Lung (tissue), 12 donors: ENCODE measurements around the gene MMRN1. TPM values are rescaled to one million over a fixed set of nuclear protein-coding genes. Genes with fewer than 3 reads are reported as not detected.

Experiments
- ATAC-seq: fragments of 200-7000 bp; cut with Tn5 transposase; one replicate; pipeline ENCODE4 v1.9.1; 2020; ENCODE audit warnings: moderate number of reproducible peaks; ENCODE audit not compliant: insufficient read depth, low FRiP score
- DNase-seq, 3 donors: peaks; one replicate each; pipeline ENCODE4 v3.0.0-alpha.2; 2013 to 2017
- H3K27ac ChIP-seq, 2 donors: one replicate each; pipeline ENCODE4 v1.5.1; 2013; ENCODE audit warnings: mild to moderate bottlenecking in 2 of 2, moderate library complexity in 2 of 2, control low read depth in 1 of 2, inconsistent platforms in 1 of 2, low read depth in 1 of 2, low read length in 1 of 2
- H3K27me3 ChIP-seq, 3 donors: one replicate each; pipeline ENCODE4 v1.5.1; 2013; ENCODE audit warnings: low read length in 2 of 3; ENCODE audit not compliant: control insufficient read depth in 3 of 3, insufficient read depth in 3 of 3
- H3K36me3 ChIP-seq, 4 donors: one replicate each; pipeline ENCODE4 v1.5.1; 2013; ENCODE audit warnings: low read length in 4 of 4, mild to moderate bottlenecking in 1 of 4, moderate library complexity in 1 of 4; ENCODE audit not compliant: control insufficient read depth in 4 of 4, insufficient read depth in 4 of 4
- H3K4me1 ChIP-seq, 5 donors: one replicate each; pipeline ENCODE4 v1.5.1; 2013; ENCODE audit warnings: low read length in 5 of 5, mild to moderate bottlenecking in 2 of 5, moderate library complexity in 1 of 5; ENCODE audit not compliant: control insufficient read depth in 5 of 5, insufficient read depth in 5 of 5
- H3K4me3 ChIP-seq: one replicate; pipeline ENCODE4 v1.5.1; 2013; ENCODE audit warnings: mild to moderate bottlenecking, control low read depth, moderate library complexity
- H3K9ac ChIP-seq, 2 donors: one replicate each; pipeline ENCODE4 v1.5.1; 2013; ENCODE audit warnings: low read length in 2 of 2, control low read depth in 1 of 2; ENCODE audit not compliant: insufficient read depth in 1 of 2
- H3K9me3 ChIP-seq, 4 donors: one replicate each; pipeline ENCODE4 v1.5.1; 2013; ENCODE audit warnings: low read length in 3 of 4, mild to moderate bottlenecking in 1 of 4, moderate library complexity in 1 of 4; ENCODE audit not compliant: control insufficient read depth in 4 of 4, insufficient read depth in 3 of 4
- WGBS, 2 donors: extraction: QIAGEN DNeasy Blood & Tissue Kit; methylation state at CpG; one replicate each; pipeline ENCODE4 v1.1.7; 2013; 5-methylcytosine and 5-hydroxymethylcytosine counted together
- polyA plus RNA-seq, 2 donors: library from polyadenylated mRNA; stranded (reverse); fragments of 200-250 nt; gene quantifications; one replicate each; pipeline ENCODE4 v1.2.1, GENCODE V29; 2013
- total RNA-seq, 2 donors: library from RNA; depleted of rRNA in 1 of 2; stranded (reverse); fragments of >200 nt in 1 of 2; gene quantifications; one replicate each; pipeline ENCODE4 v1.2.1, GENCODE V29; 2014 to 2021
- TF ChIP-seq, protein P1 (sequence below): IDR thresholded peaks from 2 replicates; pipeline ENCODE4 v1.5.1; 2012; ENCODE audit warnings: mild to moderate bottlenecking; ENCODE audit errors: control extremely low read depth, extremely low read depth
- donor health status: control.
- donor health status: control.
- donor health status: Bipolar disorder and iron deficiency.
- donor health status: healthy.
- donor health status: DM: yes; HTN: yes; CAD: no.

Gene MMRN1
- total and polyA plus RNA-seq, 4 donors, result 10.2 to 37.4 (median 26.2) TPM

DNA sequence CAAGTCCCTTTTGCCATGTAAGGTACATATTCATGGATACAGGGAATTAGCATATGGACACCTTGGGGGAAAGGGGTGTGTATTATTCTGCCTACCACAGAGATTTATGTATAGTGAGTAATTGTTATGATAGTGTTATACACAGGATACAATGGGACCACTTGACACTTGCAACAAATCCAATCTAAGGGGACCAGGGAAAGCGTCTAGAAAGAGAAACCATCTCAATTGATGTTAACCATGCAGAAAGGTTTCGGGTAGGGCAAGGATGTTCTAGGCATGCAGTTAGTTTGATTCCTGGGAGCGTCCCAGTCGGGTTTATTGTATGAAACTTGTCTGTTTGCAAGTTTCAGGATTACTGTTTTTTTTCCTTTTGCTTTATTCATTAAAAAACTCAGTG, 34.2 kb downstream of the MMRN1 start:
- DNase-seq (no peak), ATAC-seq (no peak)
- no peak overlapping the region for H3K27ac ChIP-seq
- H3K4me1 ChIP-seq, result no peaks in the 10 kb centered on the region
- 92 to 93% methylated on average over 4 of the region's 4 CpGs for WGBS, 2 donors
- no peak overlapping the region for H3K9ac ChIP-seq
- TF ChIP-seq, protein P1, sequence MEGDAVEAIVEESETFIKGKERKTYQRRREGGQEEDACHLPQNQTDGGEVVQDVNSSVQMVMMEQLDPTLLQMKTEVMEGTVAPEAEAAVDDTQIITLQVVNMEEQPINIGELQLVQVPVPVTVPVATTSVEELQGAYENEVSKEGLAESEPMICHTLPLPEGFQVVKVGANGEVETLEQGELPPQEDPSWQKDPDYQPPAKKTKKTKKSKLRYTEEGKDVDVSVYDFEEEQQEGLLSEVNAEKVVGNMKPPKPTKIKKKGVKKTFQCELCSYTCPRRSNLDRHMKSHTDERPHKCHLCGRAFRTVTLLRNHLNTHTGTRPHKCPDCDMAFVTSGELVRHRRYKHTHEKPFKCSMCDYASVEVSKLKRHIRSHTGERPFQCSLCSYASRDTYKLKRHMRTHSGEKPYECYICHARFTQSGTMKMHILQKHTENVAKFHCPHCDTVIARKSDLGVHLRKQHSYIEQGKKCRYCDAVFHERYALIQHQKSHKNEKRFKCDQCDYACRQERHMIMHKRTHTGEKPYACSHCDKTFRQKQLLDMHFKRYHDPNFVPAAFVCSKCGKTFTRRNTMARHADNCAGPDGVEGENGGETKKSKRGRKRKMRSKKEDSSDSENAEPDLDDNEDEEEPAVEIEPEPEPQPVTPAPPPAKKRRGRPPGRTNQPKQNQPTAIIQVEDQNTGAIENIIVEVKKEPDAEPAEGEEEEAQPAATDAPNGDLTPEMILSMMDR, result no peak
- no peaks in the 10 kb centered on the region for H3K36me3 ChIP-seq
- no peak overlapping the region for H3K4me3 ChIP-seq
- peaks cover 0 to 6% (median under 1%) of the 10 kb centered on the region in 4 donors for H3K9me3 ChIP-seq
- no peaks in the 10 kb centered on the region for H3K27me3 ChIP-seq

- TF ChIP-seq, protein P1, result no peak
- 66% methylated on average over 4 of the region's 4 CpGs for WGBS, 2 donors
- H3K4me1 ChIP-seq, result no peaks in the 10 kb centered on the region
- H3K4me3 ChIP-seq, result no peak overlapping the region
- no peak overlapping the region for H3K9ac ChIP-seq
- ATAC-seq (no peak), DNase-seq (no peak)
- no peaks in the 10 kb centered on the region for H3K27me3 ChIP-seq
- H3K27ac ChIP-seq, result no peak overlapping the region
- H3K36me3 ChIP-seq, result no peaks in the 10 kb centered on the region
- H3K9me3 ChIP-seq, result peaks cover 0 to 6% (median under 1%) of the 10 kb centered on the region in 4 donors
Measured at GRCh38 chr4:89929425-89930159, 34.9 kb downstream of the MMRN1 start.

DNA sequence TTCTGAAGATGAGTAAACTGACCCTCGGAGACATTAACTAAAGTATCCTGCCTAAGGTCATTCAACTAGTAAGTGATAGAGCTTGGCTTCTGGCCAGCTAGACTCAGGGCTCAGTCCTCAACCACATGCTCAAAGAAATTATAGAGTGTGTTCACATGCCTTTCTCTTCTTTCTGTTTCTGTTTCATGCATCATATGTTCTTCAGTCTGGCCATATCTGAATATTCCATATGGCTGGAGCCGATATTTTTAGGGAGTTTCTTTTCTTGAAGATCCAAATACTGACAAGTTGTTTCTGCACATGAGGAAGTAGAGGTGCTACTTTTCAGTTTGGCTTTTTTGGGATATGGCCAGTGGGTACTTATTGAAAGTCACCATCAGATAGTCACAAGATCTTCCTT, 44.9 kb downstream of the MMRN1 start:
- no peak for ATAC-seq
- TF ChIP-seq, protein P1, result no peak
- H3K27ac ChIP-seq, result no peak overlapping the region
- no peaks in the 10 kb centered on the region for H3K27me3 ChIP-seq
- 58 to 66% methylated on average over 2 of the region's 2 CpGs for WGBS, 2 donors
- H3K9ac ChIP-seq, result no peak overlapping the region
- H3K4me3 ChIP-seq, result no peak overlapping the region
- peak; percentile 19 to 77 (median 77) for DNase-seq
- H3K36me3 ChIP-seq, result no peaks in the 10 kb centered on the region
- H3K9me3 ChIP-seq, result no peaks in the 10 kb centered on the region
- peaks cover 0 to 26% (median 0%) of the 10 kb centered on the region in 5 donors for H3K4me1 ChIP-seq
